NCI-H526 (cell line): ENCODE results near the gene RDH5.

Experiments used
- DNase-seq, 2 experiments: peaks; one replicate each; lab custom pipeline; 2025; lab: John Stamatoyannopoulos, UW

The RDH5 gene

GRCh38 chr12:55696141-55696540 is 24.1 kb upstream of the RDH5 start:
- no peak for DNase-seq

DNA sequence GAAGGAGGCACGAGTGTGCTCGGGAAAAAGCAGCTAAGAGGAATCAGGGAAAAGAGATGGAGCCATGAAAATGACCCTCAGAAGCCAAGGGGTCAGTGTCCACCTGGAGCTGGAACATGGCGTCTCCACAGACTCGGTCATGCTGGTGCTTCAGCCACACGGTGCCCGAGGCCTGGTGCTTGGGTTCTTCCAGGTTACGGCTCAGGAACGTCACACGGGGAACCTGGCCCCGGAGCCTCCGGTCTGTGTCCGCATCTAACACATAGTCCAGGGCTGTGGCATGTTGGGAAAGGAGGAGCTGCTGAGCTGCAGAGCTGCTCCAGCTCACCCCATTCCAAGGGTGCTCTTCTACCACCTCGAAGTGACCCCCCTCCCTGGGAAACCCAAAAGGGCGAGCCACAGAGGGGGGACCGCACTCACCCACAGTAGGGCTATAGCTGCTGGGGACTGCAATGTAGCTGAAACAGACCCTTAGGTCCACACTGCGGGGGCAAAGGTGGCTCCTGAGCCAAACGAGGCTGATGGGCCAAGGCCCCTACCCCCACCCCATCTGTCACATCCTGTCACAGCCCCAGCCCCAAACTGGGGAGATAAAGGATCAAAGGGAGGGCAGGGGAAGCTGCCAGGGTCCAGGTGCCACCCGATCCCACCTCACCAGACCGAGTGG is 23.3 kb upstream of the RDH5 start:
- DNase-seq = no peak

DNA sequence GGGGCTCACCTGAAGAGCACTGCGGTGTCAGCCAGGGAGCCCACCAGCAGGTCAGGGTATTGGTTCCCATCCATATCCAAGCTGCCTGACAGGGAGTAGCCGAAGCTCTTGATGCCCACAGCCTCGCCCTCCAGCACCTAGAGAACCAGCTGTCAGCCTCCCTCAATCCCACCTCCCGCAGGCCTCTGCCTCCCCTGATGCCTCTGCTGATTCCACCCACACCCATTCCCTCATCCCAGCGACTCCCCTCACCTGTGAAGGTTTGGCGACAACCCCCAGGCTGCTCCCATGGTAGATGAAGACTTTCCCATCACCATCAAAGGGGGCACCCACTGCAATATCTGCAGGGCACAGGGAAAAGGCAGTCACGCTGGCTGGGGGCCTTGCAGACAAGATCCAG is 22.5 kb upstream of the RDH5 start:
- no peak for DNase-seq

DNA sequence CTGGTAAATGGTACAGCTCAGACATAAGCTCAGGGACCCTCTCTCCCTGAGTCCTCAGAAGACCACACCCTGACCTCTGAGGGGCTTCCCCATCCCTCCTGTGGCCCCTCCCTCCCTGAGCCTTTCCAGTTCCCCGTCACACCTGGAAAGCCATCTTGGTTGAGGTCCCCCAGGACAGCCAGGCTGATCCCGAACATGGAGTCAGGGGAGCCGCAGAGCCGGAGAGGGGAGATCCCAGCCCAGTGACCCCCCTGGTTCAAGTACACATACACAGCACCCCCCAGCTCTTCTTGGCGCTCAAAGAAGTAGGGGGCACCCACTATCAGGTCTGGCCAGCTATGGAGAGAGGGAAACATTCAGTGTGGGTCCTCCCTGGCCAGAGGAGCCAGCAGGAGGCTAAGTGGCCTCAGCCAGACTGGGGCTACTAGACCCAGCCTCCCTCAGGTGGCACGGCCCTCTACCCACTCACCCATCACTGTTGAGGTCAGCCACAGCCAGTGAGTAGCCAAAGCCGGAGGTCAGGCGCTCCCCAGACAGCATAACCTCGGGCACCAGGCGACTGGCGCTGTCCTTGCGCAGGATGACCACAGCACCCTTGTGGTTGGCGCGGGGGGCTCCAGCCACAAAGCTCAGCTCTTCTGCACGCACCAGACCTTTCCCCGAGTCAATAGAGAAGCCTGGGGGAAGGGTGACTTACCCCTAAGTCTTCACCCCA is 21.8 kb upstream of the RDH5 start:
- DNase-seq = no peak

- DNase-seq = no peak
Measured at GRCh38 chr12:55698965-55699364, 21.2 kb upstream of the RDH5 start.

DNA sequence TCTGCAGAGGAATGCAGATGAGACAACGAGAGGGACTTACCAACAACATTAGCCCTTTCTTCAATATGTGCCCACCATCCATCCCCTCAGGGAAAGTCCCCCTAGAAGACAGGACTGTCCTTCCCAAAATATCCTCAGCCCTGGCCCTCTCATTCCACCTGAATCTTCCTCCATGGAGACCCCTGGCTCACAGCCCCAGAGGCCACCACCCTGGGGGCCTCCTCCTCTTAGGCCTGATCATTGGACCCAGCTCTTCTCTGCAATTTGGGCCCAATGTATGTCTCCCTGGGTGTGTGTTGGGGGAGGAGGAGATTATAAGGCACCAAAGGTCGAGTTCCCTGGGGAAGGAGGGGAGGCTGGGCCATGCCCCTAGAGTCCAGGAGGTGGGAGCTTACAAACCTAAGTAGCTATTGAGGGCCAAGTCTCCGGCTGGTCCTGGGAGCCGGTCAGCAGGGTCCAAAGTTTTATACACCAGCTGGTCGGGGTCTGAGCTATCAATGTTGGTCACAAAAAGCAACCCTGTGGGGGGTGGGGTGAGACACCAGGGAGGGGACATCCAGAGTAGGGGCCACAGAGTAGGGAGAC is 20.6 kb upstream of the RDH5 start:
- no peak for DNase-seq

GRCh38 chr12:55700255-55701018 is 19.8 kb upstream of the RDH5 start:
- DNase-seq = no peak

GRCh38 chr12:55702861-55703260 is 17.3 kb upstream of the RDH5 start:
- DNase-seq = no peak

DNA sequence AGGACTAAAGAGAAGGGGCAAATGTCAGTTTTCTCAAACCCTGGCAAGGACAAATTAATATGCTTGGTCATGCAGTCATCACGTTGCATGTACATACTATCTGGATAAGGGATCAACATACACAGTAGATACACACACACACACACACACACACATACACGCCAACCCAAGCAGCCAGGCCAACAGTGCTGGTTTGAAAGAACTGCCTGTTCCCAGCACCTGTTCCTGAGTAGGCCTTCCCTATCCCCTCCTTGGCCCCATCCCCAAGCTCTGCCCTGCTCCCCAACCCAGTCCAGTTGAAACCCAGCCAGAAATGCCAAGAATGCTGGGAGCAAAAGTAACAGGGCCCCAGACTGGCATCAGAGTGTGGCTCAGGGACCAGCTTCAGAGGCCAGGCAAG is 16.9 kb upstream of the RDH5 start:
- DNase-seq = no peak

GRCh38 chr12:55703901-55704761 is 16.1 kb upstream of the RDH5 start:
- DNase-seq = no peak

DNA sequence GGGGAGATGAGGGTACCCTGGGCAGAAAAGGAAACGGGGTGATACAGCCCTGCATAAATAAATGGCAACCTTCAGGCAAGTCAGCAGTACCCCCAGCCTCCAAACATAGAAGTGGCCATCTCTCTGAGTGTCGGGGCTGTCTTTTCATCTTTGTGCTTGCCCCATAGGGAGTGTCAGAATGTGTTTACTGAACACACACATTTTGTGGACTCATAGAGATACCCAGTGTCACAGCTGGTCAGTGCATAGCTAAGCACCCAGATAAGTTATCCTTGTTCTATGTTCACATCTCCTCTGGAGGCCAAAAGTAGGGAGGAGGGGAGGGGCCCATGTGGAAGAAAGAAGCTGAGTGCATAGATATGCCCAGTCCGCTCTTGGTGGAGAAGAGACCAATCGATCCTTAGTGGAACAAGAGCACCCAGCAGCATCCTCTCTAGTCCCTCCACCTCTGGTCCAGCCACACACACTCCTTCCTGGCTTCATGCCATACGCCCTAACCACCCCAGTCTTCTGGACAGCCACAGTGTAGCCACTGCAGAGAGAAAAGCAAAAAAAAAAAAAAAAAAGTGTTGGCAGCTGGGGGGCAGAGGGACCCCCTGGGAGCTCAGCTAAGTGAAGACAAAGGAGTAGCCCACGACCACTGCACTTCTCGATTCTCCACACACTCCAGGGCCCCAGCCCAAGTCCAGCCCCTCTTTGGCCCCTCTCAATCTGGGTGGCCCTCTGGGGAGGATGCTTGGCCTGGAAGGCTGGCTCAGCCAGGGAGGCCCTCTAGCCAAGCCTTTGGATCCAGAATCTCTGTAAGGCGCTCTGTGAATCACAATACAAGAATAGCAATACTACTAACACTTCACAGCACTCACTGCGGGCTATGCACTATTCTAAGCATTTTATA is 15.1 kb upstream of the RDH5 start:
- no peak for DNase-seq

DNA sequence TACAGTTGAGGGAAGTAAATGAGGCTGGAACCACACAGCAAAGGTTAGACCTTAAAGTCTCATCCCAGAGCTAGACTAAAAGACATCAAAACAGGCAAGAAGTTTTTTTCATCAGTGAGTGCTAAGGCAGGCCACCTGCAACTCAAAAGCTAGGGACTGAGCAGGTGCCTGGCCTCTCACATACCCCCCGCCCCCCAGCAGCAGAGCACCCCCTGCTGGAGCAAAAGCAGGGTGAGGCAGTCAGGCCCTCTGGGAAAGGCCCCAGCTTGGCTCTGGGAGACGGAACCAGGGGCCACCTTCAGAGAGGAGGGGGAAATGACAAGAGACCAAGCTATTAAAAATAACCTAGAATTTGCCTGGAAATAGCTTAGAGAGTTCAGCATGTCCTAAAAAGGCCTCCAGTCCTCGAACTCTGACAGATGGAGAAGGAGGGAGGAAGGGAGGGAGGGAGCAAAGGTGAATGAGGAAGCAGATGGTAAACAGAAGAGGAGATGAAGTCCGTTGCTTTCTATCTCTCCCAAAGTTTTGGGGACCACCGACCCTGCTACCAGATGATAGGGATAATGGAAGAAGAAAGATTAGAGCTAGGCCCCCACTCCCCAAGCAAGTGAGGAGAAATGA is 14.3 kb upstream of the RDH5 start:
- peak in 1 of 2 experiments; percentile 11 for DNase-seq

DNA sequence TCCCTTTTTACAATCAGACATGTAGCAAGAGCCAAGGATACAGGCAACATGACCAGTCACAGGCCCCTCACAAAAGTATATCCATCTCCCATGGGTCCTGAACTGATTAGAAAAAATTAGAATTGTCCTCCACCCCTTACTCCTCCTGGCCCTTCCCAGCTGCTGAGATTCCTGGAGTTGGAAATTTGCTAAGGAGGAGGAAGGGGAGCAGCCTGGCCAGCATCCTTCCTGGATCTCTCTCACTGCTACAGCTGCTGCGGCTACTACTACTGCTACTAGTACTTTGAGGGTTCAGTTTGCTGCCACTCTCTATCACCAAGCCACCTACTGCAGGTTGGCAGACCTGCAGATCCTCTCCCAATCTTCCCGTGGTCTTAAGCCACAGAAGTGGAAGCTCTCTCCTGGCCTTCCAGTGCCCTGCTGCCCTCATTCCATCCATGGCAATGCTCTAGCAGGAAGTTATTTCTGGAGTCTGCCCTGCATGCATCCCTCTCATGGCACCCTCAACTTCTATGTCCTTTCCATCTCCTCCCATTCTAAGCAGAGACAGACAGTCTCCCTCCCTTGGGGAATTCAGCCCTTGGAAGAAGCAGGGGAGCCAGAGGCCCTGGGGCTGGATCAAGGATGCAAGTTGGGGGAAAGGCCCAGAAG is 13.5 kb upstream of the RDH5 start:
- DNase-seq = peak in 1 of 2 experiments; percentile 11

GRCh38 chr12:55707219-55707671 is 12.9 kb upstream of the RDH5 start:
- peak in 1 of 2 experiments; percentile 19 for DNase-seq

DNA sequence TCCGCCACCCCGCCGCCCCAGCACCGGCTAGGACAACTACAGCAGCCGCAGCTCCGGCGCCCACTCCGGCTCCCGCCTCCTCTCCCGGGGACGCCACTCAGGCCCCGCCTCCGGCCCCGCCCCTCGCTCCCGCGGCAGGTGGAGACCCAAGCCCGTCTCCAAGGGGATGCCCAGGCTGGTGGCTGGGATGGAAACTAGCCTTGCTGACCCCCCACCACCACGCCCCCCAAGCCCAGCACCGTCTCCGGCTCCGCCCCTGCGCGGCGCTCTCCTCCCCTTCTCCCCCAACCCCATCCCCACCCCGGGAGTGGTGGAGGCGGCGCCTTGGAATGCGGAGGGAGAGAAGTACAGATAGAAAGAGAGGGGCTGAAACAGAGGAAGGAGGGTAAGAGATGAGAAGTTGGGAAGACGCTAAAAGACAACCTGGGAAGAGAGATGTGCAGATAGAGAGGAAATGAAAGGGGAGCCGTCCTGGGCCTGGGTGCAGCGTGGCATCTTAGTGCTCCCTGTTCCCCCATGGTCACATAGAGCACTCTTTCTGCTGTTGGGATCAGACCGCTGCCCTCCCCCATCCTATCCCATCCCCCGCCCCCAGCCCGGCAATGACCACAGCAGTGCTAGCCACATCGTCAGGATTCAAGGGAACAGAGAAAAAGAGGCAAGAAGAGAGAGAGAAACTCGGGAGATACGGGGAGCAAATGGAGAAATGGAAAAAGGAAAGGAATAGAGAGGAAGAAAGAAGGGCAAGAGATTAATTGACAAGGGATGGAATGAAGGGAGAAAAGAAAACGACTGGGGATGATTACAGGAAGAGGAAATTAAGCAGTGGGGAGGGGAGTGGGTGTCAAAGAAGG is 12.1 kb upstream of the RDH5 start, which contains the start of gene ITGA7:
Gene ITGA7 (minus strand): TSS at position 64 of the 854 bp plus-strand sequence. CDS start 222 bp downstream, outside the sequence.
- DNase-seq = peak in 1 of 2 experiments; percentile 80

DNA sequence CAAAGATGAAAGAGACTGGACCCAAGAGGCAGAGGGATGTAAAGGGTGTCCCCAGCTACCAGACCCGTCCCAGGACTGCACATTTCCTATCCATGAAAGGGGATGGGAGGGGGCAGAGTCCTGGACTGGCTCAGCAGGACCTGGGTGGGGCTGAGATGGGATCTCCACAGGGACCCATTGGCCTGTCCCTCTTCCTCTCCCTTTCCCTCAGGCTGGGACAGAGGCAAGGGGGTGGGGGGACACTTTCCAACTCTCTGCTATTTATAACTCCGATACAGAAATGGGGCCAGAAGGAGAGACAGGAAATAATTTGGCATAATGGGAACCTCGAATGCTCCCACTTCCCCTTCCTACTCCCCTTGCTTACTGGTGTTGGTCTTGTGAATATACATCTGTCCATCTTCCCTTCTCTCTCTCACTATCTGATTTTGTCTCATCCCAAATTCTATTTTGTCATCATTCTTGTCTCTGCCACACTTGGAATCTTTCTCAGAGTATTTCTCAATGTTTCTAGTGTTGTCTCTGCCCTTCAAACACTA is 11.4 kb upstream of the RDH5 start:
- DNase-seq = no peak

DNA sequence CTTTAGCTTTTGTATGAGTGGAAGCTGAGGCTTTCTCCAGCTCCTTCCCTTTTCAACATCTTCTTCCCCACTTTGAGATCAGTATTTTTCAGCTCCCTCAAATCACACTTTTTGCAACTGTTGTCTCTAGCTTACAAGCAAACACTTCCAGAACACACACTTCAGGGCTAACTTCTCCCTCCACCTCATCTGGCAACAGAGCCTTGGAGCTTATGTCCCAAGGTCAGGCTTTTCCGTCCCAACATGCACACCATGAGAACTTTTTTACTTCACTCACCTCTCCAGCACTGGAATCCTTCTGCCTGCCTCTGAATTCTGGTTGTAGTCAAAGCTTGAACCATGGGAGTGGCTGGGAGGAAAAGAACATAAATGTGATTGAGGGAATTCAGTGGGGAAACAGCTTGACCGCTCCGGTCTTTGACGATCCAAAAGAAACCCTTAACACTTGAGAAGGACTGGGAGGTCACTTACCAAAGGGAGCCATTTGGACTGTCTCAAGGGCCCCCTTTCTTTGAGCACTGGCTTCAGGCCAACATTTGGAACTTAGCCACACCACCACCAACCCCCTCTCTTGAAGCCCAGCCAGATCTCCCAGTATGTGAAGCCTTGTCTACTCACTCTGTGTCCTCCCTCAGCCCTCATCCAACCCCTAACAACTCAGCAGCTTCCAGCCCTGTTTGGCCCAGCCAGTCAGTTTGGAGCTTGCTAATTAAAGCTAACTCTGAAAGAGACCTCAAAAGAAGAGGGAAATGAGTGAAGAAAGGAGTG is 8.2 kb upstream of the RDH5 start:
- DNase-seq = no peak
